GM12878 (cell line): ENCODE measurements around the gene LGALSL. TPM values are rescaled to one million over a fixed set of nuclear protein-coding genes. Genes with fewer than 3 reads are reported as not detected.
"Not testable (repeated sequence)": the region's sequence is repeated elsewhere in the genome, so short reads cannot be mapped to it uniquely, and the experiment has no call there.

Source experiments
- ATAC-seq: fragments of 200-7000 bp; cut with Tn5 transposase; 3 replicates; pipeline ENCODE4 v1.9.1; 2020; ENCODE audit warnings: mild to moderate bottlenecking, moderate library complexity
- BruUV-seq: library from RNA; stranded (reverse); fragments of 400-500 nt; replicated peaks from 2 replicates; lab custom pipeline; 2021; lab: Mats Ljungman, UMichigan
- CTCF ChIA-PET: fragments of 300-600 bp; sonication (Branson Sonifier 250); formaldehyde crosslinking; extraction: SDS; loops from one replicate; lab custom pipeline; 2021; ENCODE audit warnings: inconsistent platforms; lab: Yijun Ruan, JAX
- POLR2A ChIA-PET: fragments of 350-600 bp; formaldehyde crosslinking; extraction: SDS; loops from one replicate; lab custom pipeline; 2021; ENCODE audit warnings: inconsistent platforms; lab: Charles Lee
- RAD21 ChIA-PET: fragments of 300-600 bp; sonication (Branson Sonifier 250); formaldehyde crosslinking; loops from one replicate; lab custom pipeline; 2023; ENCODE audit warnings: antibody characterized with exemption; ENCODE audit not compliant: unreplicated experiment; lab: Charles Lee
- SMC1A ChIA-PET: fragments of 300-600 bp; sonication (Branson Sonifier 250); formaldehyde crosslinking; loops from one replicate; lab custom pipeline; 2023; ENCODE audit not compliant: unreplicated experiment, uncharacterized antibody; lab: Charles Lee
- DNase-seq: peaks from one replicate; pipeline ENCODE4 v3.0.0-alpha.2; 2011; ENCODE audit warnings: low read depth, low spot score
- FAIRE-seq: peaks from 3 replicates; lab custom pipeline; 2011; peaks lifted over from hg19 to GRCh38; lab: Jason Lieb, UNC
- H2AFZ ChIP-seq: 2 replicates; pipeline ENCODE4 v1.6.0; 2011; ENCODE audit warnings: low read depth, low read length, control low read depth; ENCODE audit not compliant: control insufficient read depth
- H3K27ac ChIP-seq: 2 replicates; pipeline ENCODE4 v1.5.1; 2011; ENCODE audit warnings: control low read depth; ENCODE audit not compliant: control insufficient read depth, insufficient read depth
- H3K27me3 ChIP-seq, 2 experiments: replicated peaks in 1 of 2; 2 replicates each; pipeline versions ENCODE4 v1.6.0 to v1.6.1; 2011; ENCODE audit warnings: low read length in 1 of 2; ENCODE audit not compliant: control insufficient read depth in 2 of 2, insufficient read depth in 2 of 2
- H3K36me3 ChIP-seq, 2 experiments: 2 replicates each; pipeline ENCODE4 v1.5.1; 2011; ENCODE audit warnings: low read length in 1 of 2; ENCODE audit not compliant: control insufficient read depth in 2 of 2, insufficient read depth in 2 of 2
- H3K4me1 ChIP-seq: 2 replicates; pipeline ENCODE4 v1.6.1; 2011; ENCODE audit warnings: mild to moderate bottlenecking, low read length, moderate library complexity, mixed read lengths; ENCODE audit not compliant: control insufficient read depth, insufficient read depth
- H3K4me2 ChIP-seq: 2 replicates; pipeline ENCODE4 v1.6.0; 2011; ENCODE audit warnings: control low read depth; ENCODE audit not compliant: control insufficient read depth, insufficient read depth
- H3K4me3 ChIP-seq: fragments of 200-600 bp; sonication (generic); 2 replicates; pipeline ENCODE4 v1.5.1; 2016
- H3K79me2 ChIP-seq: 2 replicates; pipeline ENCODE4 v1.6.0; 2011; ENCODE audit warnings: low read length; ENCODE audit not compliant: control insufficient read depth, insufficient read depth
- H3K9ac ChIP-seq: 2 replicates; pipeline ENCODE4 v1.8.0; 2011; ENCODE audit warnings: low read length, control low read depth, mixed read lengths; ENCODE audit not compliant: control insufficient read depth, insufficient read depth
- H3K9me3 ChIP-seq: replicated peaks from 3 replicates; pipeline ENCODE4 v1.5.1; 2011; ENCODE audit warnings: mild to moderate bottlenecking, low read length; ENCODE audit not compliant: control insufficient read depth, insufficient read depth
- H4K20me1 ChIP-seq: 2 replicates; pipeline ENCODE4 v1.6.0; 2011; ENCODE audit not compliant: control insufficient read depth, insufficient read depth
- CBFB ChIP-seq: IDR thresholded peaks from 2 replicates; pipeline ENCODE4 v1.6.1; 2016; ENCODE audit warnings: antibody characterized with exemption, low read depth
- CHD2 ChIP-seq: IDR thresholded peaks from 2 replicates; pipeline ENCODE4 v1.6.1; 2011; ENCODE audit warnings: low read depth, low read length, improper control_type of control experiment, borderline replicate concordance
- E2F4 ChIP-seq: IDR thresholded peaks from 2 replicates; pipeline ENCODE4 v1.6.1; 2012; ENCODE audit warnings: low read depth, low read length, improper control_type of control experiment
- EP300 ChIP-seq, 2 experiments: fragments of 150-350 bp in 1 of 2; IDR thresholded peaks; 2 replicates each; pipeline ENCODE4 v1.6.1; 2011 to 2012; ENCODE audit warnings: low read depth in 2 of 2, low read length in 2 of 2, borderline replicate concordance in 1 of 2, improper control_type of control experiment in 1 of 2, inconsistent platforms in 1 of 2; ENCODE audit not compliant: control insufficient read depth in 1 of 2
- FOS ChIP-seq: IDR thresholded peaks from 3 replicates; pipeline ENCODE4 v1.6.1; 2011; ENCODE audit warnings: borderline replicate concordance; ENCODE audit not compliant: insufficient read length; ENCODE audit errors: extremely low read depth
- JUNB ChIP-seq: IDR thresholded peaks from 2 replicates; pipeline ENCODE4 v1.6.1; 2016; ENCODE audit warnings: antibody characterized with exemption, mild to moderate bottlenecking
- KDM1A ChIP-seq: fragments of 200-600 bp; sonication (generic); IDR thresholded peaks from 2 replicates; pipeline ENCODE4 v1.6.1; 2016; ENCODE audit warnings: borderline replicate concordance
- MYB ChIP-seq: fragments of 150-350 bp; IDR thresholded peaks from 2 replicates; pipeline ENCODE4 v1.6.1; 2014; ENCODE audit warnings: mild to moderate bottlenecking, low read depth, low read length, borderline replicate concordance
- MYC ChIP-seq: IDR thresholded peaks from 2 replicates; pipeline ENCODE4 v1.6.1; 2011; ENCODE audit warnings: mild to moderate bottlenecking, low read length, moderate library complexity, inconsistent platforms; ENCODE audit not compliant: insufficient read depth, insufficient replicate concordance, insufficient read length, severe bottlenecking
- PAX8 ChIP-seq: fragments of 450-650 bp; IDR thresholded peaks from 2 replicates; pipeline ENCODE4 v1.6.1; 2017; ENCODE audit warnings: mild to moderate bottlenecking, moderate library complexity
- RUNX3 ChIP-seq: IDR thresholded peaks from 2 replicates; pipeline ENCODE4 v1.6.1; 2012; ENCODE audit warnings: low read length, inconsistent platforms
- SIX5 ChIP-seq: IDR thresholded peaks from 2 replicates; pipeline ENCODE4 v1.6.1; 2011; ENCODE audit warnings: mild to moderate bottlenecking, low read depth, low read length, moderate library complexity; ENCODE audit not compliant: severe bottlenecking
- SMC3 ChIP-seq: IDR thresholded peaks from 2 replicates; pipeline ENCODE4 v1.6.1; 2011; ENCODE audit warnings: low read length, improper control_type of control experiment, borderline replicate concordance
- SREBF1 ChIP-seq: IDR thresholded peaks from 2 replicates; pipeline ENCODE4 v1.6.1; 2012; ENCODE audit warnings: mild to moderate bottlenecking, low read length
- YBX1 ChIP-seq: fragments of 450-650 bp; IDR thresholded peaks from 2 replicates; pipeline ENCODE4 v1.6.1; 2016; ENCODE audit warnings: antibody characterized with exemption
- ZNF207 ChIP-seq: fragments of 450-650 bp; IDR thresholded peaks from 2 replicates; pipeline ENCODE4 v1.6.1; 2014; ENCODE audit warnings: antibody characterized with exemption, mild to moderate bottlenecking, borderline replicate concordance
- WGBS: methylation state at CpG from one replicate; pipeline ENCODE4 v1.1.6; 2016; ENCODE audit warnings: low lambda C conversion rate; ENCODE audit not compliant: insufficient replicate concordance, insufficient coverage; ENCODE audit errors: missing lambda C conversion rate; 5-methylcytosine and 5-hydroxymethylcytosine counted together
- in situ Hi-C: fragments of 300-500 bp; cut with MboI; formaldehyde crosslinking; loops from 9 replicates; pipeline ENCODE4 v1.14.3; 2018; ENCODE audit warnings: mixed read lengths
- intact Hi-C: fragments of 100-400 bp; cut with micrococcal nuclease; formaldehyde crosslinking; loops from one replicate; pipeline ENCODE4 v1.14.2; 2022; ENCODE audit not compliant: unreplicated experiment
- polyA plus RNA-seq, 11 experiments: library from polyadenylated mRNA; depleted of rRNA in 4 of 11; unstranded in 6 of 11; stranded (reverse) in 5 of 11; fragments of >200 nt; fragmentation: Nextera tagmentation in 4 of 11; fragmentation: Illumina TruSeq in 1 of 11; extraction: Ambion mirVana in 4 of 11; extraction: Trizol in 1 of 11; gene quantifications; 1 replicate in 1 of 11; 2 replicates in 10 of 11; pipeline versions ENCODE4 v1.2.1 to v1.2.3, GENCODE V29; 2011 to 2016; ENCODE audit warnings: inconsistent platforms in 2 of 11, missing spikeins in 2 of 11, low read depth in 1 of 11
- total RNA-seq, 4 experiments: library from RNA; depleted of rRNA in 3 of 4; stranded (reverse); fragments of >200 nt in 3 of 4; fragmentation: Illumina TruSeq in 1 of 4; extraction: Trizol in 1 of 4; gene quantifications; 2 replicates each; pipeline versions ENCODE4 v1.2.1 to v1.2.3, GENCODE V29; 2013 to 2021

Gene LGALSL
- total and polyA plus RNA-seq, 10 of the 15 experiments (the other 5 are each of a cell fraction or from before 2014, with no cell fraction given) = 3.3 to 9.1 (median 4.9) TPM

DNA sequence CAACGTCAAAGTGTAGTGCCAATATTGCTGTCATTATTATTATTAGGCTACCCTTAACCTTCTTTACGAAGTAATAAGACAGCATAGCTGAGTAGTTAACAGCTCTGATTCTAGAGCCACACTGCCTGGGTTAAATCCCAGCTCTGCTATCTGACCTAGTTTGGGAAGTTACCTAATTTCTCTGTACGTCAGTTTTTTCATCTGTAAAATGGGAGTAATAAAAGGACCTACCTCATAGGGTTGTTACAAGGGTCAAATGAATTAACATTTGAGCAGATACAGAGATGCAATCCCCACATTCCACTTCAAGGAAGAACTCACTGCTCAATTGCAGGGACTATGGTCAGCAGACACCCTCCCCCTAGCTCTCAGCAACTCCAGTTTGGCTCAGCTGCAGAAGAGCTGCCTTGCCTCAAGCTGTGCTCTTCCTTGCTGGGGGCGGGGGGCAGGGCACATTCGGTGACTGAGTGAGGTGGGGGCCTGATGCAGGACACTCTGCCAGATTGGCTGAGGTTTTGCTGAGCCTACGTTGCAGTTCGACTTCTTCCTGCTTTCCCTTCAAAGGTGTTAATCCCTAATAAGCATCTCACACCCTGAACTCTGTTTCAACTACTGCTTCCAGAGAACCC lies 11.0 kb upstream of the LGALSL start (continued):
- TF ChIP-seq YBX1 = no peak
- TF ChIP-seq FOS = no peak
- TF ChIP-seq SIX5 = no peak

GRCh38 chr2:64445970-64446369 lies 8.0 kb upstream of the LGALSL start:
- H3K4me2 ChIP-seq, H2AFZ ChIP-seq, RAD21 ChIA-PET: not testable (repeated sequence)

GRCh38 chr2:64447317-64448040 lies 6.5 kb upstream of the LGALSL start:
- Histone ChIP-seq H3K9me3 (no peaks in the 10 kb centered on the region), H3K27me3 (no peaks in the 10 kb centered on the region), H3K79me2 (no peaks in the 10 kb centered on the region), H3K27ac (no peak overlapping the region), H3K36me3 (no peaks in the 10 kb centered on the region), H3K4me2 (no peak overlapping the region), H3K9ac (no peak overlapping the region), H4K20me1 (no peaks in the 10 kb centered on the region), H3K4me1 (0 out of 2 replicates have a peak, but pooled peaks cover 5% of the 10 kb centered on the region), H3K4me3 (no peak overlapping the region), H2AFZ (no peak overlapping the region)
- ChIA-PET CTCF (no interaction called here), POLR2A (no interaction called here), SMC1A (no interaction called here), RAD21 (no interaction called here)
- ATAC-seq = no peak
- DNase-seq = no peak
- in situ Hi-C loops (no loop called here), intact Hi-C loops (no loop called here)
- BruUV-seq = no TSS peak
- FAIRE-seq = no peak
- WGBS = 54% methylated on average over 2 of the region's 2 CpGs
- no peak for TF ChIP-seq SMC3
- TF ChIP-seq EP300 (IDR thresholded peaks at IDR 0.05; ENCODE audit: borderline replicate concordance in 1 of 2, control insufficient read depth in 1 of 2, low read depth in 2 of 2, low read length in 2 of 2) = no peak
- no peak for TF ChIP-seq ZNF207
- TF ChIP-seq SREBF1 = no peak
- TF ChIP-seq KDM1A = no peak
- no peak for TF ChIP-seq MYC
- no peak for TF ChIP-seq CBFB
- TF ChIP-seq E2F4 = no peak
- no peak for TF ChIP-seq MYB
- TF ChIP-seq CHD2 = no peak
- TF ChIP-seq PAX8 = no peak

More at GRCh38 chr2:64445970-64446369, 8.0 kb upstream of the LGALSL start:
- H3K79me2 ChIP-seq, H3K27me3 ChIP-seq, H3K4me1 ChIP-seq, H3K36me3 ChIP-seq, in situ Hi-C loops, H3K9ac ChIP-seq, DNase-seq, intact Hi-C loops, H3K9me3 ChIP-seq, H3K4me3 ChIP-seq, H3K27ac ChIP-seq, ATAC-seq, H4K20me1 ChIP-seq, BruUV-seq, FAIRE-seq: not testable (repeated sequence)
- ChIA-PET POLR2A (interaction anchor here (0.6 kb wide), 1 partner anchor 11 kb away, joined by 3 read pairs; no protein-coding TSS in a partner anchor), SMC1A (interaction anchor here (0.7 kb wide), 1 partner anchor 10 kb away, joined by 3 read pairs; no protein-coding TSS in a partner anchor), CTCF (interaction anchor here (1.5 kb wide), 1 partner anchor 25 kb away, joined by 4 read pairs; no protein-coding TSS in a partner anchor)
- peak; percentile 54; the same call in 1 of the 2 replicates for TF ChIP-seq RUNX3
- peak; percentile 21; the same call in 1 of the 2 replicates for TF ChIP-seq JUNB
